C4-2B (cell line): ENCODE results near the gene SIT1.

Experiments
- CTCF ChIP-seq: fragments of 450-650 bp; conservative IDR thresholded peaks from 2 replicates; pipeline ENCODE4 v1.5.1; 2017; ENCODE audit warnings: mild to moderate bottlenecking
- ZFX ChIP-seq: fragments of 450-650 bp; IDR thresholded peaks from 2 replicates; pipeline ENCODE4 v1.6.1; 2017

- TF ChIP-seq CTCF (no peak), ZFX (no peak)
These were observed 49.3 kb upstream of the SIT1 start for GRCh38 chr9:35700031-35700430.
